Fibroblast of villous mesenchyme (primary cell): ENCODE measurements around the gene CPA4. TPM values are rescaled to one million over a fixed set of nuclear protein-coding genes. Genes with fewer than 3 reads are reported as not detected.

Experiments
- DNase-seq: peaks from one replicate; pipeline ENCODE4 v3.0.0-alpha.2; 2010; ENCODE audit warnings: low read depth
- H3K4me3 ChIP-seq: 2 replicates; pipeline ENCODE4 v1.5.1; 2011; ENCODE audit warnings: low read depth, mild to moderate bottlenecking, low read length
- CTCF ChIP-seq: IDR thresholded peaks from 2 replicates; pipeline ENCODE4 v1.5.1; 2012; ENCODE audit warnings: low read depth, mild to moderate bottlenecking, low read length; ENCODE audit not compliant: insufficient read depth
- total RNA-seq: library from RNA; depleted of rRNA; stranded (reverse); fragments of >200 nt; gene quantifications from 2 replicates; pipeline ENCODE4 v1.2.3, GENCODE V29; 2012

CPA4 gene
- total RNA-seq, 1 donor, result 90.2 TPM

GRCh38 chr7:130365511-130366441 is 72.8 kb downstream of the CPA4 start:
- DNase-seq, result peak; percentile 89
- H3K4me3 ChIP-seq, result no peak overlapping the region
- TF ChIP-seq CTCF, result no peak

- no peak overlapping the region for H3K4me3 ChIP-seq
- TF ChIP-seq CTCF, result no peak
- DNase-seq, result no peak
These were observed 73.6 kb downstream of the CPA4 start for GRCh38 chr7:130366564-130366963.

GRCh38 chr7:130367088-130367755 is 74.3 kb downstream of the CPA4 start:
- TF ChIP-seq CTCF, result no peak
- DNase-seq, result no peak
- H3K4me3 ChIP-seq, result no peak overlapping the region

GRCh38 chr7:130367836-130368746 is 75.1 kb downstream of the CPA4 start:
- no peak overlapping the region for H3K4me3 ChIP-seq
- TF ChIP-seq CTCF, result no peak
- no peak for DNase-seq

GRCh38 chr7:130369110-130369711 is 76.2 kb downstream of the CPA4 start:
- peak; percentile 89 for DNase-seq

More at GRCh38 chr7:130369110-130369711, 76.2 kb downstream of the CPA4 start:
- no peak overlapping the region for H3K4me3 ChIP-seq
- TF ChIP-seq CTCF, result no peak
